D721Med (cell line): ENCODE data around the gene FKBP1A.

ENCODE experiments used
- DNase-seq: peaks from one replicate; pipeline ENCODE4 v3.0.0; 2011; ENCODE audit warnings: low spot score; ENCODE audit not compliant: insufficient read length
- FAIRE-seq: peaks from 2 replicates; lab custom pipeline; 2011; peaks lifted over from hg19 to GRCh38; lab: Jason Lieb, UNC
- TF ChIP-seq, protein P1 (sequence below): IDR thresholded peaks from 2 replicates; pipeline ENCODE4 v1.5.1; 2012; ENCODE audit warnings: mild to moderate bottlenecking, control low read depth; ENCODE audit not compliant: insufficient read depth; ENCODE audit errors: missing control alignments

The FKBP1A gene

DNA sequence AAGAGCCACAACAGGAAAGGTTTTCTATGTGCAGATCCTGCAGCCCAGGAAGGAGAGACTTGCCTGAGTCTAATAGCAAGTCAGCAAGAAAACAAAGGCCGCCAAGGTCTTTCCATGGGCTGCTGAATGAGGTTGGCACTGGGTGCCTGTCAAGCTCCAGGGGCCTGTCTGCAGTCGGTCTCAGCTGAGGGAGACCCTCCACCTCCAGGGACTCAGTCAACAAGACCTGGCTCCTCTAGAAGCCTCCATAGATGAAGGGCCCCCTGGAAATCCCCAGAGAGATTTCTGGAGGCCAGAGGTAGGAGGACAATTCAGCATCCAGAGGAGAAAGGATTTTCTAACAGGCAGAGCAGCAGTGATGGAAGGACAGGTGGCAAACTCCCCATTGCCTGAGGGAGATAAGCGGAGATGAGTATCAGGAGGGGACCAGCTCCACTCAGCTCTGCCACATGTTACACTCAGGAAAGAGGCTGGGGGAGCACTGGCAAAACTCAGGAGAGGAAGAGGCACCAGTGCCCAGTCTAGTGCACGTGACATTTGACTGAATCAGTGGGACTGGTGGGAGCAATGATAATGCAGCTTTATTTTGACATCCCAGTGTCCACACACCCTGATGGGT lies 33.5 kb upstream of the FKBP1A start:
- no peak for DNase-seq
- no peak for FAIRE-seq
- TF ChIP-seq, protein P1, sequence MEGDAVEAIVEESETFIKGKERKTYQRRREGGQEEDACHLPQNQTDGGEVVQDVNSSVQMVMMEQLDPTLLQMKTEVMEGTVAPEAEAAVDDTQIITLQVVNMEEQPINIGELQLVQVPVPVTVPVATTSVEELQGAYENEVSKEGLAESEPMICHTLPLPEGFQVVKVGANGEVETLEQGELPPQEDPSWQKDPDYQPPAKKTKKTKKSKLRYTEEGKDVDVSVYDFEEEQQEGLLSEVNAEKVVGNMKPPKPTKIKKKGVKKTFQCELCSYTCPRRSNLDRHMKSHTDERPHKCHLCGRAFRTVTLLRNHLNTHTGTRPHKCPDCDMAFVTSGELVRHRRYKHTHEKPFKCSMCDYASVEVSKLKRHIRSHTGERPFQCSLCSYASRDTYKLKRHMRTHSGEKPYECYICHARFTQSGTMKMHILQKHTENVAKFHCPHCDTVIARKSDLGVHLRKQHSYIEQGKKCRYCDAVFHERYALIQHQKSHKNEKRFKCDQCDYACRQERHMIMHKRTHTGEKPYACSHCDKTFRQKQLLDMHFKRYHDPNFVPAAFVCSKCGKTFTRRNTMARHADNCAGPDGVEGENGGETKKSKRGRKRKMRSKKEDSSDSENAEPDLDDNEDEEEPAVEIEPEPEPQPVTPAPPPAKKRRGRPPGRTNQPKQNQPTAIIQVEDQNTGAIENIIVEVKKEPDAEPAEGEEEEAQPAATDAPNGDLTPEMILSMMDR = no peak

GRCh38 chr20:1424336-1424735 lies 31.5 kb upstream of the FKBP1A start:
- no peak for DNase-seq
- TF ChIP-seq, protein P1 = no peak
- no peak for FAIRE-seq

- FAIRE-seq (no peak), DNase-seq (no peak)
- TF ChIP-seq, protein P1 = peak; percentile 30
Measured at GRCh38 chr20:1423625-1424106, 30.8 kb upstream of the FKBP1A start.

DNA sequence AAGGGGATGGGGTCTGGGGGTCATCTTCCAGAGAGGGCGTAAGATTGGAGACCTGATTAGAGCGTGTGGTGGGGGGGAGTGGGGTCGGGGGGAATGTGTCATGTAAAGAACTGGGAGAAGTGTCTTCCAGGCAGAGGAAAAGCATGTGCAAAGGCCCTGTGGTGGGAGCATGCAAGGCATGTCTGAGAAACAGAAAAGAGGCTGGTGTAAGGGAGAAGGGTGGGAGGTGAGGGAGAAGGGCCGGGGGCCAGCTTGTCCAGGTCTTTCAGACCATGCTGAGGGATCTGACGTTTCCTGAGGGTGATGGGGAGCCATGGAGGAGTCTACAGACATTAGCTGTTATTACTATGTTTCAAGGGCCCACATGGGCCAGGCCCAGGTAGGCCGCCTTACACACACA lies 30.4 kb upstream of the FKBP1A start:
- TF ChIP-seq, protein P1 = no peak
- DNase-seq (no peak), FAIRE-seq (no peak)

- TF ChIP-seq, protein P1 = no peak
- no peak for FAIRE-seq
- DNase-seq = no peak
Measured at GRCh38 chr20:1422753-1423152, 29.9 kb upstream of the FKBP1A start.

- no peak for FAIRE-seq
- TF ChIP-seq, protein P1 = no peak
- no peak for DNase-seq
Measured at GRCh38 chr20:1420066-1420465, 27.2 kb upstream of the FKBP1A start.

GRCh38 chr20:1418350-1418749 lies 25.5 kb upstream of the FKBP1A start:
- no peak for DNase-seq
- TF ChIP-seq, protein P1 = no peak
- no peak for FAIRE-seq
